ENCODE measurements around the gene PYURF.

Gene PYURF

GRCh38 chr4:88523325-88524129 lies at the start of gene PYURF:
Gene PYURF, minus strand, starts transcription at chr4:88523776. Its CDS starts 76 bp downstream, at chr4:88523700.
- peak; percentile 81 to 89 for DNase-seq

- no peak for DNase-seq
These were observed 46.4 kb upstream of the PYURF start for GRCh38 chr4:88570001-88570400.

- no peak for DNase-seq
These were observed 44.0 kb upstream of the PYURF start for GRCh38 chr4:88567591-88567990.

GRCh38 chr4:88549815-88550214 lies 26.2 kb upstream of the PYURF start:
- no peak for DNase-seq

GRCh38 chr4:88539322-88540068 lies 15.9 kb upstream of the PYURF start:
- DNase-seq: peak; percentile 30 to 38

- DNase-seq: no peak
These were observed 14.1 kb upstream of the PYURF start for GRCh38 chr4:88537709-88538108.

GRCh38 chr4:88535090-88535755 lies 11.6 kb upstream of the PYURF start:
- no peak for DNase-seq

GRCh38 chr4:88533937-88534750 lies 10.6 kb upstream of the PYURF start:
- DNase-seq: no peak

GRCh38 chr4:88533088-88533790 lies 9.7 kb upstream of the PYURF start:
- no peak for DNase-seq

- DNase-seq: no peak
These were observed 8.0 kb upstream of the PYURF start for GRCh38 chr4:88531549-88531948.

- no peak for DNase-seq
These were observed 5.3 kb upstream of the PYURF start for GRCh38 chr4:88528861-88529260.

GRCh38 chr4:88527787-88528186 lies 4.2 kb upstream of the PYURF start:
- DNase-seq: no peak

- peak; percentile 42 to 65 for DNase-seq
These were observed 2.7 kb upstream of the PYURF start for GRCh38 chr4:88526221-88526815.

GRCh38 chr4:88524171-88524570 lies 595 bp upstream of the PYURF start:
- no peak for DNase-seq

- peak; percentile 42 to 62 for DNase-seq
These were observed 763 bp downstream of the PYURF start for GRCh38 chr4:88522702-88523324.

GRCh38 chr4:88518911-88519310 lies 4.7 kb downstream of the PYURF start:
- no peak for DNase-seq

- DNase-seq: no peak
These were observed 5.8 kb downstream of the PYURF start for GRCh38 chr4:88517825-88518224.

- no peak for DNase-seq
These were observed 6.8 kb downstream of the PYURF start for GRCh38 chr4:88516746-88517145.

- DNase-seq: no peak
These were observed 8.7 kb downstream of the PYURF start for GRCh38 chr4:88514557-88515511.

- DNase-seq: no peak
These were observed 12.3 kb downstream of the PYURF start for GRCh38 chr4:88511236-88511635.
